Mesenchymal stem cell (in vitro differentiated cells and primary cell): Measurements from ENCODE around the gene KCNG1.

Experiments used
- DNase-seq: peaks from one replicate; pipeline ENCODE4 v3.0.0-alpha.2; 2013
- H2AFZ ChIP-seq: one replicate; pipeline ENCODE4 v1.6.1; 2013; ENCODE audit warnings: low read depth, mild to moderate bottlenecking, control low read depth, inconsistent platforms, low read length, moderate library complexity
- H2AK5ac ChIP-seq: 2 replicates; pipeline ENCODE4 v1.6.1; 2013; ENCODE audit warnings: low read length, moderate library complexity, mild to moderate bottlenecking, inconsistent platforms; ENCODE audit not compliant: severe bottlenecking
- H2BK120ac ChIP-seq: one replicate; pipeline ENCODE4 v1.6.1; 2013; ENCODE audit warnings: low read depth, mild to moderate bottlenecking, inconsistent platforms, low read length, moderate library complexity
- H2BK12ac ChIP-seq, 2 experiments: one replicate each; pipeline ENCODE4 v1.6.1; 2013; ENCODE audit warnings: inconsistent platforms in 2 of 2, low read length in 2 of 2, mild to moderate bottlenecking in 2 of 2, moderate library complexity in 2 of 2, control low read depth in 1 of 2
- H2BK15ac ChIP-seq: one replicate; pipeline ENCODE4 v1.6.1; 2013; ENCODE audit warnings: mild to moderate bottlenecking, low read depth, inconsistent platforms; ENCODE audit not compliant: poor library complexity, severe bottlenecking
- H2BK5ac ChIP-seq: 2 replicates; pipeline ENCODE4 v1.6.1; 2013; ENCODE audit warnings: low read depth, mild to moderate bottlenecking, low read length, control low read depth, inconsistent platforms; ENCODE audit not compliant: poor library complexity, severe bottlenecking
- H3K14ac ChIP-seq, 2 experiments: one replicate each; pipeline ENCODE4 v1.6.1; 2013; ENCODE audit warnings: inconsistent platforms in 2 of 2, low read length in 2 of 2, control low read depth in 1 of 2, mild to moderate bottlenecking in 1 of 2, moderate library complexity in 1 of 2
- H3K18ac ChIP-seq, 2 experiments: one replicate each; pipeline ENCODE4 v1.6.1; 2013; ENCODE audit warnings: inconsistent platforms in 2 of 2, low read length in 2 of 2, control low read depth in 1 of 2, low read depth in 1 of 2, mild to moderate bottlenecking in 1 of 2
- H3K23ac ChIP-seq, 2 experiments: one replicate each; pipeline ENCODE4 v1.6.1; 2013; ENCODE audit warnings: inconsistent platforms in 2 of 2, low read length in 2 of 2, mild to moderate bottlenecking in 2 of 2, moderate library complexity in 2 of 2, control low read depth in 1 of 2
- H3K27ac ChIP-seq: 2 replicates; pipeline ENCODE4 v1.5.1; 2013; ENCODE audit warnings: mild to moderate bottlenecking, moderate library complexity, low read length, control low read depth, inconsistent platforms; ENCODE audit not compliant: poor library complexity, severe bottlenecking
- H3K27me3 ChIP-seq, 2 experiments: 2 replicates each; pipeline versions ENCODE4 v1.6.1 to v1.7.0; 2013; ENCODE audit warnings: low read length in 2 of 2, mild to moderate bottlenecking in 2 of 2, moderate library complexity in 2 of 2, control low read depth in 1 of 2, inconsistent platforms in 1 of 2; ENCODE audit not compliant: control insufficient read depth in 1 of 2, insufficient read depth in 1 of 2
- H3K36me3 ChIP-seq, 2 experiments: 2 replicates each; pipeline versions ENCODE4 v1.6.1 to v1.7.0; 2013; ENCODE audit warnings: low read length in 2 of 2, control low read depth in 1 of 2, inconsistent platforms in 1 of 2, low read depth in 1 of 2, mild to moderate bottlenecking in 1 of 2; ENCODE audit not compliant: insufficient read depth in 2 of 2, control insufficient read depth in 1 of 2
- H3K4ac ChIP-seq, 2 experiments: one replicate each; pipeline ENCODE4 v1.6.1; 2013; ENCODE audit warnings: inconsistent platforms in 2 of 2, low read length in 2 of 2, mild to moderate bottlenecking in 2 of 2, moderate library complexity in 2 of 2, control low read depth in 1 of 2, low read depth in 1 of 2
- H3K4me1 ChIP-seq: 2 replicates; pipeline ENCODE4 v1.6.1; 2013; ENCODE audit warnings: low read depth, low read length, control low read depth; ENCODE audit not compliant: control insufficient read depth, insufficient read depth
- H3K4me2 ChIP-seq: 2 replicates; pipeline ENCODE4 v1.6.1; 2013; ENCODE audit warnings: low read length, mild to moderate bottlenecking, inconsistent platforms; ENCODE audit not compliant: poor library complexity, severe bottlenecking
- H3K4me3 ChIP-seq, 2 experiments: 2 replicates each; pipeline versions ENCODE4 v1.5.1 to v1.7.0; 2013; ENCODE audit warnings: low read length in 2 of 2, mild to moderate bottlenecking in 2 of 2, control low read depth in 1 of 2, low read depth in 1 of 2; ENCODE audit not compliant: insufficient read depth in 1 of 2
- H3K79me1 ChIP-seq: replicated peaks from 2 replicates; pipeline ENCODE4 v1.6.1; 2013; ENCODE audit warnings: mild to moderate bottlenecking, control low read depth, low read length, inconsistent platforms; ENCODE audit not compliant: poor library complexity, severe bottlenecking
- H3K9ac ChIP-seq: 2 replicates; pipeline ENCODE4 v1.7.0; 2013; ENCODE audit warnings: mild to moderate bottlenecking, low read length, moderate library complexity
- H3K9me3 ChIP-seq: 2 replicates; pipeline ENCODE4 v1.7.0; 2013; ENCODE audit warnings: mild to moderate bottlenecking, low read length; ENCODE audit not compliant: control insufficient read depth
- H4K8ac ChIP-seq: one replicate; pipeline ENCODE4 v1.6.1; 2013; ENCODE audit warnings: inconsistent platforms, mild to moderate bottlenecking, low read length, moderate library complexity
- H4K91ac ChIP-seq: one replicate; pipeline ENCODE4 v1.6.1; 2013; ENCODE audit warnings: mild to moderate bottlenecking, low read length, inconsistent platforms
- WGBS: methylation state at CpG from one replicate; pipeline ENCODE4 v1.1.7; 2013; ENCODE audit warnings: mixed read lengths; 5-methylcytosine and 5-hydroxymethylcytosine counted together

KCNG1 gene

GRCh38 chr20:51064137-51064536 is 41.2 kb upstream of the KCNG1 start:
- Histone ChIP-seq H3K4me3 (no peak overlapping the region), H4K91ac (no peak overlapping the region), H2BK12ac (no peak overlapping the region), H2AFZ (no peak overlapping the region), H2AK5ac (no peak overlapping the region), H3K9me3 (no peaks in the 10 kb centered on the region), H3K36me3 (no peaks in the 10 kb centered on the region), H3K4me2 (no peak overlapping the region), H3K23ac (no peak overlapping the region), H3K27me3 (peaks cover 14 to 35% of the 10 kb centered on the region in 2 experiments), H3K79me1 (no peaks in the 10 kb centered on the region), H2BK5ac (no peak overlapping the region), H4K8ac (no peak overlapping the region), H3K18ac (no peak overlapping the region), H2BK15ac (no peak overlapping the region), H3K4me1 (no peaks in the 10 kb centered on the region), H3K14ac (no peak overlapping the region), H3K27ac (no peak overlapping the region), H2BK120ac (no peak overlapping the region), H3K9ac (no peak overlapping the region), H3K4ac (no peak overlapping the region)
- DNase-seq, result no peak
- WGBS, result 100% methylated on average over 4 of the region's 5 CpGs

DNA sequence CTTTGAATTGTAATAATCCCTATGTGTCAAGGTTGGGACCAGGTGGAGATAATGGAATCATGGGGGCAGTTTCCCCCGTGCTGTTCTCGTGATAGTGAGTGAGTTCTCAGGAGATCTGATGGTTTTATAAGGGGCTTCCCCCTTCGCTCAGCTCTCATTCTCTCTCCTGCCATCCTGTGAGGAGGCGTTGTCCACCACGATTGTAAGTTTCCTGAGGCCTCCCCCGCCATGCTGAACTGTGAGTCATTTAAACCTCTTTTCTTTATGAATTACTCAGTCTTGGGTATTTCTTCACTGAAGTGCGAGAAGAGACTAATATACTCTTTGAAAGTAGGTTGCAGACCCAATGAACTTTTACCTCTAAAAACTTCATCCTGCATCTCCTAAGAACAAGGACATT is 39.2 kb upstream of the KCNG1 start:
- DNase-seq, result no peak
- no peak overlapping the region for H4K8ac ChIP-seq
- H3K9me3 ChIP-seq, result peaks cover 3% of the 10 kb centered on the region
- no peak overlapping the region for H3K14ac ChIP-seq
- no peak overlapping the region for H2BK120ac ChIP-seq
- no peak overlapping the region for H4K91ac ChIP-seq
- no peak overlapping the region for H2BK15ac ChIP-seq
- no peak overlapping the region for H3K27ac ChIP-seq
- H3K4me1 ChIP-seq, result no peaks in the 10 kb centered on the region
- H3K9ac ChIP-seq, result no peak overlapping the region
- H3K18ac ChIP-seq, result no peak overlapping the region
- H3K4me3 ChIP-seq, result no peak overlapping the region
- no peaks in the 10 kb centered on the region for H3K36me3 ChIP-seq
- no peak overlapping the region for H2AK5ac ChIP-seq
- no peak overlapping the region for H2BK12ac ChIP-seq
- H2BK5ac ChIP-seq, result no peak overlapping the region
- H3K4me2 ChIP-seq, result no peak overlapping the region
- peaks cover 23 to 45% of the 10 kb centered on the region in 2 experiments for H3K27me3 ChIP-seq
- no peak overlapping the region for H3K23ac ChIP-seq
- 69% methylated on average over 7 of the region's 7 CpGs for WGBS
- no peak overlapping the region for H2AFZ ChIP-seq
- no peak overlapping the region for H3K4ac ChIP-seq
- no peaks in the 10 kb centered on the region for H3K79me1 ChIP-seq

- Histone ChIP-seq H3K27me3 (peaks cover 29 to 47% of the 10 kb centered on the region in 2 experiments), H3K4me1 (no peaks in the 10 kb centered on the region), H2BK5ac (no peak overlapping the region), H3K23ac (no peak overlapping the region), H2AFZ (no peak overlapping the region), H2AK5ac (no peak overlapping the region), H2BK15ac (no peak overlapping the region), H3K4ac (no peak overlapping the region), H4K91ac (no peak overlapping the region), H3K36me3 (no peaks in the 10 kb centered on the region), H2BK12ac (no peak overlapping the region), H3K4me2 (no peak overlapping the region), H3K4me3 (no peak overlapping the region), H3K9me3 (peaks cover 8% of the 10 kb centered on the region), H3K9ac (no peak overlapping the region), H3K79me1 (no peaks in the 10 kb centered on the region), H3K14ac (no peak overlapping the region), H4K8ac (no peak overlapping the region), H2BK120ac (no peak overlapping the region), H3K27ac (no peak overlapping the region), H3K18ac (no peak overlapping the region)
- no peak for DNase-seq
- WGBS, result 84% methylated on average over 5 of the region's 5 CpGs
These were observed 38.6 kb upstream of the KCNG1 start for GRCh38 chr20:51061418-51062045.

GRCh38 chr20:51060301-51060700 is 37.4 kb upstream of the KCNG1 start:
- no peak overlapping the region for H3K27ac ChIP-seq
- H2AK5ac ChIP-seq, result no peak overlapping the region
- DNase-seq, result no peak
- no peak overlapping the region for H2BK5ac ChIP-seq
- H3K18ac ChIP-seq, result no peak overlapping the region
- H3K4ac ChIP-seq, result no peak overlapping the region
- H4K91ac ChIP-seq, result no peak overlapping the region
- H3K4me2 ChIP-seq, result no peak overlapping the region
- no peak overlapping the region for H2BK15ac ChIP-seq
- no peak overlapping the region for H2BK120ac ChIP-seq
- peaks cover 30 to 56% of the 10 kb centered on the region in 2 experiments for H3K27me3 ChIP-seq
- H3K4me3 ChIP-seq, result no peak overlapping the region
- peak overlapping the region in 1 of 2 experiments; percentile 63 for H2BK12ac ChIP-seq
- no peak overlapping the region for H2AFZ ChIP-seq
- no peak overlapping the region for H3K14ac ChIP-seq
- no peaks in the 10 kb centered on the region for H3K79me1 ChIP-seq
- H3K9me3 ChIP-seq, result peaks cover 10% of the 10 kb centered on the region
- H3K9ac ChIP-seq, result no peak overlapping the region
- 76% methylated on average over 5 of the region's 5 CpGs for WGBS
- no peaks in the 10 kb centered on the region for H3K4me1 ChIP-seq
- H3K36me3 ChIP-seq, result no peaks in the 10 kb centered on the region
- H3K23ac ChIP-seq, result no peak overlapping the region
- no peak overlapping the region for H4K8ac ChIP-seq
